Spleen (tissue), 7 donors: ENCODE data around the gene RAB6D.
"Not testable (repeated sequence)": the region's sequence is repeated elsewhere in the genome, so short reads cannot be mapped to it uniquely, and the experiment has no call there.

Experiments
- POLR2AphosphoS5 ChIP-seq, 3 donors: sonication (generic); formaldehyde crosslinking; IDR thresholded peaks; one replicate each; pipeline ENCODE4 v1.5.1; 2017; ENCODE audit warnings: antibody characterized with exemption in 3 of 3
- TF ChIP-seq, protein P1 (sequence below), 11 experiments: fragments of 200-600 bp in 7 of 11; fragments of 450-650 bp in 4 of 11; sonication (generic) in 4 of 11; IDR thresholded peaks in 8 of 11; conservative IDR thresholded peaks in 3 of 11; 1 replicate in 7 of 11; 2 replicates in 4 of 11; pipeline versions ENCODE4 v1.4.0 to v1.8.0; 2016 to 2021; ENCODE audit warnings: antibody characterized with exemption in 11 of 11, inconsistent platforms in 4 of 11, mild to moderate bottlenecking in 1 of 11
- donor health status: DM: no; HTN: no; CAD: no; lungs with moderate emphysema.
- donor health status: DM: no; HTN: no; CAD: no.
- donor health status: DM: no; HTN: no; CAD: no.

DNA sequence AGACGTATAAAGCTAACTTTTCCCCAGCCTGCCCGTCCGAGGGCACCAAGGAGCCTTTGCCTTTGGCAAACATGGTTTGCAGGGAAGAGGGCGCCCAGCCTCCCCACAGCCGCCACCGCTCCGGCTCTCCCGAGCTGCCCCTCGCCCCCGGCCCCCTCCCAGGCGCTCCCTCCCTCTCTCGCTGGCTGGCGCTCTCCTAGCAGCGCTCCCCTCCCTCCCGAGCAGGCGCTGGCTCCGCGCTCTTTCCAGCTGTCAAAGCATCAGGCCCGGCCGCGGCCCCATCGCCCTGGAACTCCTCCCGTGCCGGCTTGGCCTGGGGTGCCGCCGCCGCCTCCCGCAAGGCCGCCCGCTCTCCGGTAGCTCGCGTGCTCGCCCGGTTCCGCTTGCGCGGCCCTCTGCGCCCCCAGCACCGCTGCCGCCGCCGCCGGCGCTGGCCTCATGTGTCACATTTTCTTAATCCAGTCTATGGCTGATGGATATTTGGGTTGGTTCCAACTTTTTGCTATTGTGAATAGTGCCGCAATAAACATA lies 10.7 kb downstream of the RAB6D start:
- TF ChIP-seq, protein P1, sequence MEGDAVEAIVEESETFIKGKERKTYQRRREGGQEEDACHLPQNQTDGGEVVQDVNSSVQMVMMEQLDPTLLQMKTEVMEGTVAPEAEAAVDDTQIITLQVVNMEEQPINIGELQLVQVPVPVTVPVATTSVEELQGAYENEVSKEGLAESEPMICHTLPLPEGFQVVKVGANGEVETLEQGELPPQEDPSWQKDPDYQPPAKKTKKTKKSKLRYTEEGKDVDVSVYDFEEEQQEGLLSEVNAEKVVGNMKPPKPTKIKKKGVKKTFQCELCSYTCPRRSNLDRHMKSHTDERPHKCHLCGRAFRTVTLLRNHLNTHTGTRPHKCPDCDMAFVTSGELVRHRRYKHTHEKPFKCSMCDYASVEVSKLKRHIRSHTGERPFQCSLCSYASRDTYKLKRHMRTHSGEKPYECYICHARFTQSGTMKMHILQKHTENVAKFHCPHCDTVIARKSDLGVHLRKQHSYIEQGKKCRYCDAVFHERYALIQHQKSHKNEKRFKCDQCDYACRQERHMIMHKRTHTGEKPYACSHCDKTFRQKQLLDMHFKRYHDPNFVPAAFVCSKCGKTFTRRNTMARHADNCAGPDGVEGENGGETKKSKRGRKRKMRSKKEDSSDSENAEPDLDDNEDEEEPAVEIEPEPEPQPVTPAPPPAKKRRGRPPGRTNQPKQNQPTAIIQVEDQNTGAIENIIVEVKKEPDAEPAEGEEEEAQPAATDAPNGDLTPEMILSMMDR (IDR thresholded peaks at IDR 0.05 in 8 of 11, conservative IDR thresholded peaks at IDR 0.05 in 3 of 11): not testable (repeated sequence)
- not testable (repeated sequence) for TF ChIP-seq POLR2AphosphoS5 (IDR thresholded peaks at IDR 0.05)
